Measurements from ENCODE around the gene MIEF2.

DNA sequence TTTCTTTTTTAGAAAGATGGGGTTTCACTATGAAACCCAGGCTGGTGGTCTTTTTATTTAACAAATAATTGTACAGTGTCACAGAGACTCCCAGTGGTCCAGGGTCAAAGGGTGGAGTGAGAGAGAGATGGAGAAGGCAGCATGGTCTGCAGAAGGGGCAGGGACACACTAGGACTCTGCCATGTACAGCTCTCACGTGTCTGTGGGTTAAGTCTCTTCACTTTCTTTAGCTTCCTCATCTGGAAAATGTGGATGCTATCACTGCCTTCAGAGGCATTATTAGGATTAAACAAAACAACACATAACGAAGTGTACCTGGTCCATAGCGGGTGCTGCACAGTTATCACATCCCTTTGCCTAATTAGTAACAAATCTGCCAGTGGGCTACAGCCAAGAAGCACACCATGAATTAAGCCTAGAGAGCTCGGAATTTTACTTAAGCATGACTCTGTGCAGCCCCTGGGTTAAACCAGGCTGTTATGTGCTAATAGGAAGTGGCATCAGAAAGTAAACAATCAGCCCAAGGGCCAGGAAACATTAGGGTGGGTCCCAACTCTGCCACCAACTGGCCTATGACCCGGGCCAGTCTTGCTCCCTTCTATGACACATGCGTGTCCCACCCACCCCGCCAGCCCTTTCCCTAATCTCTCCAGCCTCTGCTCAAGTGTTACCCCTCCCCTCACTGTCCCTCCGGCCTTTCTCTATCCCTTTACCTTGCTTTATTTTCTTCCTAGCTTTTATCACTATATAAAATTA, 40.4 kb downstream of the MIEF2 start:
- TF ChIP-seq POLR2AphosphoS5 (IDR thresholded peaks at IDR 0.05) (no peak), POLR2A (IDR thresholded peaks at IDR 0.05) (no peak), EP300 (IDR thresholded peaks at IDR 0.05) (no peak)
- TF ChIP-seq, protein P1, sequence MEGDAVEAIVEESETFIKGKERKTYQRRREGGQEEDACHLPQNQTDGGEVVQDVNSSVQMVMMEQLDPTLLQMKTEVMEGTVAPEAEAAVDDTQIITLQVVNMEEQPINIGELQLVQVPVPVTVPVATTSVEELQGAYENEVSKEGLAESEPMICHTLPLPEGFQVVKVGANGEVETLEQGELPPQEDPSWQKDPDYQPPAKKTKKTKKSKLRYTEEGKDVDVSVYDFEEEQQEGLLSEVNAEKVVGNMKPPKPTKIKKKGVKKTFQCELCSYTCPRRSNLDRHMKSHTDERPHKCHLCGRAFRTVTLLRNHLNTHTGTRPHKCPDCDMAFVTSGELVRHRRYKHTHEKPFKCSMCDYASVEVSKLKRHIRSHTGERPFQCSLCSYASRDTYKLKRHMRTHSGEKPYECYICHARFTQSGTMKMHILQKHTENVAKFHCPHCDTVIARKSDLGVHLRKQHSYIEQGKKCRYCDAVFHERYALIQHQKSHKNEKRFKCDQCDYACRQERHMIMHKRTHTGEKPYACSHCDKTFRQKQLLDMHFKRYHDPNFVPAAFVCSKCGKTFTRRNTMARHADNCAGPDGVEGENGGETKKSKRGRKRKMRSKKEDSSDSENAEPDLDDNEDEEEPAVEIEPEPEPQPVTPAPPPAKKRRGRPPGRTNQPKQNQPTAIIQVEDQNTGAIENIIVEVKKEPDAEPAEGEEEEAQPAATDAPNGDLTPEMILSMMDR (IDR thresholded peaks at IDR 0.05): no peak
